HG02938 (cell line): ENCODE measurements around the gene AQP11.
A peak's percentile ranks its signal among the peaks of the same experiment; 100 is the strongest.
"Not testable (repeated sequence)": the region's sequence is repeated elsewhere in the genome, so short reads cannot be mapped to it uniquely, and the experiment has no call there.

Experiments used
- ATAC-seq: cut with Tn5 transposase; IDR thresholded peaks from one replicate; pipeline ENCODE4 v1.9.1; 2021; ENCODE audit warnings: mild to moderate bottlenecking, moderate library complexity; ENCODE audit not compliant: unreplicated experiment

The AQP11 gene

GRCh38 chr11:77592727-77593126 lies 3.0 kb downstream of the AQP11 start:
- ATAC-seq, result no peak

GRCh38 chr11:77593883-77594282 lies 4.1 kb downstream of the AQP11 start:
- ATAC-seq, result no peak

- ATAC-seq, result no peak
These were observed 6.9 kb downstream of the AQP11 start for GRCh38 chr11:77596626-77597025.

- no peak for ATAC-seq
These were observed 8.4 kb downstream of the AQP11 start for GRCh38 chr11:77598195-77598594.

- no peak for ATAC-seq
These were observed 12.8 kb downstream of the AQP11 start for GRCh38 chr11:77602381-77603088.

- ATAC-seq, result no peak
These were observed 14.5 kb downstream of the AQP11 start for GRCh38 chr11:77604281-77604680.

- ATAC-seq, result no peak
These were observed 19.5 kb downstream of the AQP11 start for GRCh38 chr11:77609234-77609633.

- ATAC-seq, result no peak
These were observed 22.2 kb downstream of the AQP11 start for GRCh38 chr11:77611921-77612320.

- ATAC-seq, result no peak
These were observed 28.1 kb downstream of the AQP11 start for GRCh38 chr11:77617892-77618291.

- no peak for ATAC-seq
These were observed 29.9 kb downstream of the AQP11 start for GRCh38 chr11:77619576-77620198.

- ATAC-seq, result no peak
These were observed 40.5 kb downstream of the AQP11 start for GRCh38 chr11:77630157-77630710.

- not testable (repeated sequence) for ATAC-seq
These were observed 44.2 kb downstream of the AQP11 start for GRCh38 chr11:77633926-77634325.

GRCh38 chr11:77636731-77637344 lies 47.1 kb downstream of the AQP11 start:
- no peak for ATAC-seq

- peak; percentile 90 for ATAC-seq
These were observed 47.8 kb downstream of the AQP11 start, which contains the start of gene CLNS1A for GRCh38 chr11:77637345-77638165. TSS of gene CLNS1A (minus strand) at chr11:77637794. CDS start at chr11:77637714, 80 bp downstream.

- ATAC-seq, result no peak
These were observed 52.5 kb downstream of the AQP11 start for GRCh38 chr11:77642228-77642627.

GRCh38 chr11:77644887-77645286 lies 55.1 kb downstream of the AQP11 start:
- ATAC-seq, result no peak

- no peak for ATAC-seq
These were observed 58.0 kb downstream of the AQP11 start for GRCh38 chr11:77647654-77648305.

- ATAC-seq, result no peak
These were observed 60.4 kb downstream of the AQP11 start for GRCh38 chr11:77650123-77650522.

- ATAC-seq, result no peak
These were observed 65.1 kb downstream of the AQP11 start for GRCh38 chr11:77654770-77655434.

GRCh38 chr11:77656362-77656761 lies 66.6 kb downstream of the AQP11 start:
- no peak for ATAC-seq
